ENCODE results near the gene ISCA2. TPM values are rescaled to one million over a fixed set of nuclear protein-coding genes. Genes with fewer than 3 reads are reported as not detected.

Gene ISCA2
- total and polyA plus RNA-seq, 4 experiments from 2014 or later, result 31.3 to 83.1 (median 47.4) TPM

GRCh38 chr14:74519316-74520074 lies 25.9 kb downstream of the ISCA2 start:
- Mint-ChIP-seq H3K36me3 (no peaks in the 10 kb centered on the region), H3K9me3 (no peaks in the 10 kb centered on the region), H3K4me1 (peaks cover 0 to 11% (median 5%) of the 10 kb centered on the region in 4 donors), H3K4me3 (no peak overlapping the region), H3K27me3 (peaks cover 0 to 6% of the 10 kb centered on the region in 2 donors), H3K27ac (no peak overlapping the region)
- Histone ChIP-seq H3K36me3 (ENCODE audit: insufficient read depth, low read length) (no peaks in the 10 kb centered on the region), H3K27me3 (ENCODE audit: insufficient read depth, low read length) (no peaks in the 10 kb centered on the region), H3K4me1 (ENCODE audit: insufficient read depth, low read length) (peaks cover 4% of the 10 kb centered on the region), H3K27ac (ENCODE audit: low read depth, low read length) (no peak overlapping the region), H3K4me3 (ENCODE audit: low read length in 2 of 2) (no peak overlapping the region), H3K9me3 (ENCODE audit: control insufficient read depth in 1 of 2, low read length in 2 of 2) (no peaks in the 10 kb centered on the region)
- POLR2A ChIA-PET (ENCODE audit: partially characterized antibody), result no interaction called here
- no peak for DNase-seq
- intact Hi-C loops (cut with micrococcal nuclease), result no loop called here
- CTCF ChIA-PET (ENCODE audit: partially characterized antibody), result no interaction called here

DNA sequence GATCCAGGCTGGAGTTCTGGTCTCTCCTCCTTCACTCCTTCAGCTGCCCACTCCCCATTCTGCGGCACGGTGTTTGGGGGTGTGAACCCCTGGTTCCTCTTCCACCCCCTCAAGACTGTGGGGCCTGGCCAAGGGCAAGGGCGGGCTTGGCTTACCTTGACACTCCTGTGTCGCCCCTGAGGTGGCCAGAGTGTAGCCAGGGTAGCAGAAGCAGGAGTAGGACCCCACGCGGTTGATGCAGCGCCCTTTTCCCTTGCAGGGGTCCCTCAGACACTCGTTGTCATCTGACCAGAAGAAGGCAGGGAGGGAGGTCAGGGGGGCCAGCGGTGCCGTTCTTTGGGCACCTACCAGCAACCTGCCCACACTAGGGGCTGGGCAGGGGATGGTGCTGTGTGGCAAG lies 28.2 kb downstream of the ISCA2 start:
- Histone ChIP-seq H3K27me3 (ENCODE audit: insufficient read depth, low read length) (no peaks in the 10 kb centered on the region), H3K36me3 (ENCODE audit: insufficient read depth, low read length) (no peaks in the 10 kb centered on the region), H3K4me1 (ENCODE audit: insufficient read depth, low read length) (no peaks in the 10 kb centered on the region), H3K9me3 (ENCODE audit: control insufficient read depth in 1 of 2, low read length in 2 of 2) (no peaks in the 10 kb centered on the region), H3K4me3 (ENCODE audit: low read length in 2 of 2) (no peak overlapping the region), H3K27ac (ENCODE audit: low read depth, low read length) (no peak overlapping the region)
- H3K4me1 Mint-ChIP-seq, result peaks cover 0 to 3% (median 0%) of the 10 kb centered on the region in 4 donors
- H3K4me3 Mint-ChIP-seq, result no peak overlapping the region
- H3K27me3 Mint-ChIP-seq, result peaks cover 0 to 3% of the 10 kb centered on the region in 2 donors
- no peak overlapping the region for H3K27ac Mint-ChIP-seq
- H3K9me3 Mint-ChIP-seq, result no peaks in the 10 kb centered on the region
- CTCF ChIA-PET (ENCODE audit: partially characterized antibody), result no interaction called here
- no peaks in the 10 kb centered on the region for H3K36me3 Mint-ChIP-seq
- intact Hi-C loops (cut with micrococcal nuclease), result no loop called here
- POLR2A ChIA-PET (ENCODE audit: partially characterized antibody), result no interaction called here
- DNase-seq, result no peak

GRCh38 chr14:74522740-74523139 lies 29.2 kb downstream of the ISCA2 start:
- no peak overlapping the region for H3K27ac ChIP-seq (ENCODE audit: low read depth, low read length)
- Mint-ChIP-seq H3K4me1 (peaks cover 0 to 3% (median 0%) of the 10 kb centered on the region in 4 donors), H3K27ac (no peak overlapping the region), H3K9me3 (no peaks in the 10 kb centered on the region), H3K36me3 (no peaks in the 10 kb centered on the region), H3K27me3 (peaks cover 0 to 3% of the 10 kb centered on the region in 2 donors), H3K4me3 (no peak overlapping the region)
- DNase-seq, result no peak
- intact Hi-C loops (cut with micrococcal nuclease), result no loop called here
- H3K9me3 ChIP-seq (ENCODE audit: control insufficient read depth in 1 of 2, low read length in 2 of 2), result no peaks in the 10 kb centered on the region
- H3K4me3 ChIP-seq (ENCODE audit: low read length in 2 of 2), result no peak overlapping the region
- H3K4me1 ChIP-seq (ENCODE audit: insufficient read depth, low read length), result no peaks in the 10 kb centered on the region
- no peaks in the 10 kb centered on the region for H3K36me3 ChIP-seq (ENCODE audit: insufficient read depth, low read length)
- POLR2A ChIA-PET (ENCODE audit: partially characterized antibody), result no interaction called here
- CTCF ChIA-PET (ENCODE audit: partially characterized antibody), result no interaction called here
- no peaks in the 10 kb centered on the region for H3K27me3 ChIP-seq (ENCODE audit: insufficient read depth, low read length)

GRCh38 chr14:74524076-74524811 lies 30.7 kb downstream of the ISCA2 start:
- H3K27ac ChIP-seq (ENCODE audit: low read depth, low read length), result no peak overlapping the region
- peaks cover 0 to 3% (median 0%) of the 10 kb centered on the region in 4 donors for H3K4me1 Mint-ChIP-seq
- H3K27me3 ChIP-seq (ENCODE audit: insufficient read depth, low read length), result no peaks in the 10 kb centered on the region
- no peak overlapping the region for H3K27ac Mint-ChIP-seq
- DNase-seq, result no peak
- peaks cover 0 to 3% of the 10 kb centered on the region in 2 donors for H3K27me3 Mint-ChIP-seq
- no peaks in the 10 kb centered on the region for H3K9me3 Mint-ChIP-seq
- H3K36me3 ChIP-seq (ENCODE audit: insufficient read depth, low read length), result no peaks in the 10 kb centered on the region
- H3K4me1 ChIP-seq (ENCODE audit: insufficient read depth, low read length), result no peaks in the 10 kb centered on the region
- H3K9me3 ChIP-seq (ENCODE audit: control insufficient read depth in 1 of 2, low read length in 2 of 2), result no peaks in the 10 kb centered on the region
- ChIA-PET CTCF (ENCODE audit: partially characterized antibody) (no interaction called here), POLR2A (ENCODE audit: partially characterized antibody) (no interaction called here)
- no peak overlapping the region for H3K4me3 Mint-ChIP-seq
- H3K4me3 ChIP-seq (ENCODE audit: low read length in 2 of 2), result no peak overlapping the region
- no peaks in the 10 kb centered on the region for H3K36me3 Mint-ChIP-seq
- intact Hi-C loops (cut with micrococcal nuclease), result no loop called here

DNA sequence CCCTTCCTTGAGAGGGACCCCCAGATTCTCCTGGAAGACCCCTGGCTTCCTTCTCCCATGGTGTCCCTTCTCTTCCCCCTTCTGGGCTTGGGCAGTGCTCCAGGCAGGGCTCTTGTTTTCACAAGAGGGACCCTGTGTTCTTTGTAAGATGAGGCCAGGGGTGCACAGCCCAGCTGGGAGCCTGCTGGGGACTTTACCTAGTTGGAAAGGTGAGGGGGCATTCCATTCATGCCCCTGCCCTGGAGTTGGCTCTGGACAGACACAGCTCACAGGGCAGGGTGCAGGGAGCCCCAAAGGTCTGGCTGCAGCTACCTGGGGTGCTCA lies 31.2 kb downstream of the ISCA2 start:
- no peaks in the 10 kb centered on the region for H3K4me1 ChIP-seq (ENCODE audit: insufficient read depth, low read length)
- H3K27ac Mint-ChIP-seq, result no peak overlapping the region
- no peaks in the 10 kb centered on the region for H3K36me3 Mint-ChIP-seq
- CTCF ChIA-PET (ENCODE audit: partially characterized antibody), result no interaction called here
- H3K9me3 Mint-ChIP-seq, result no peaks in the 10 kb centered on the region
- H3K36me3 ChIP-seq (ENCODE audit: insufficient read depth, low read length), result no peaks in the 10 kb centered on the region
- H3K4me3 ChIP-seq (ENCODE audit: low read length in 2 of 2), result no peak overlapping the region
- H3K4me3 Mint-ChIP-seq, result no peak overlapping the region
- no peaks in the 10 kb centered on the region for H3K9me3 ChIP-seq (ENCODE audit: control insufficient read depth in 1 of 2, low read length in 2 of 2)
- DNase-seq, result no peak
- POLR2A ChIA-PET (ENCODE audit: partially characterized antibody), result no interaction called here
- no peaks in the 10 kb centered on the region for H3K27me3 ChIP-seq (ENCODE audit: insufficient read depth, low read length)
- H3K27me3 Mint-ChIP-seq, result peaks cover 0 to 3% of the 10 kb centered on the region in 2 donors
- intact Hi-C loops (cut with micrococcal nuclease), result no loop called here
- peaks cover 0 to 3% (median 0%) of the 10 kb centered on the region in 4 donors for H3K4me1 Mint-ChIP-seq
- no peak overlapping the region for H3K27ac ChIP-seq (ENCODE audit: low read depth, low read length)

DNA sequence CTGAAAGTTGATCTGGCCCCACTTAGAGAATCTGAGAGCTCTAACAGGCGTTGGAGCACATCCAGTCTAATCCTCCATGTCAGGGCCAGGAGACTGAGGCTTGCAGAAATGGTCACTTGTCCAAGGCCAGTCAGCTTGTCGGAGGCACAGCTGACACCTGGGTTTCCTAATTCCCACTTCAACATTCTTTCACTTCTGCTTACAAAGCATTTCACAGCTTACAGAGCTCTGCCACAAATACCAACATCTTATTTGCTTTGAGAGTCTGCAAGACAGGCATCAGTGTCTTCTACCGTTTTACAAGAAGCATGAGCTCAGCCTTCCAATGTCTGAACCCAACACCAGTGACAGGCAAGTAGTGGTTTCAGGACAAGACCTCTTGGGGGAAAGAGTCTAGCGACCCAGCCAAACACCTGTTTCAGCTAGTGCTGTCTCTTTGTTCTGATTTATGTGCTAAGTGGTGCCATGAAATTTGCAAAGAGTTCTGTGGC lies 31.8 kb downstream of the ISCA2 start:
- Histone ChIP-seq H3K4me3 (ENCODE audit: low read length in 2 of 2) (no peak overlapping the region), H3K27ac (ENCODE audit: low read depth, low read length) (no peak overlapping the region), H3K27me3 (ENCODE audit: insufficient read depth, low read length) (no peaks in the 10 kb centered on the region), H3K9me3 (ENCODE audit: control insufficient read depth in 1 of 2, low read length in 2 of 2) (no peaks in the 10 kb centered on the region), H3K36me3 (ENCODE audit: insufficient read depth, low read length) (no peaks in the 10 kb centered on the region), H3K4me1 (ENCODE audit: insufficient read depth, low read length) (no peaks in the 10 kb centered on the region)
- Mint-ChIP-seq H3K4me3 (no peak overlapping the region), H3K27ac (peak overlapping the region in 1 of 7 donors; percentile 65), H3K9me3 (no peaks in the 10 kb centered on the region), H3K36me3 (no peaks in the 10 kb centered on the region), H3K4me1 (peaks cover 0 to 3% (median 0%) of the 10 kb centered on the region in 4 donors), H3K27me3 (peaks cover 0 to 3% of the 10 kb centered on the region in 2 donors)
- intact Hi-C loops (cut with micrococcal nuclease), result no loop called here
- no peak for DNase-seq
- POLR2A ChIA-PET (ENCODE audit: partially characterized antibody), result no interaction called here
- CTCF ChIA-PET (ENCODE audit: partially characterized antibody), result interaction anchor here (1.1 kb wide), 1 partner anchor 12 kb away, joined by 3 read pairs; no protein-coding TSS in a partner anchor

GRCh38 chr14:74526854-74527585 lies 33.5 kb downstream of the ISCA2 start:
- peaks cover 0 to 3% (median 0%) of the 10 kb centered on the region in 4 donors for H3K4me1 Mint-ChIP-seq
- no peak overlapping the region for H3K4me3 Mint-ChIP-seq
- Histone ChIP-seq H3K36me3 (ENCODE audit: insufficient read depth, low read length) (no peaks in the 10 kb centered on the region), H3K27ac (ENCODE audit: low read depth, low read length) (no peak overlapping the region), H3K27me3 (ENCODE audit: insufficient read depth, low read length) (no peaks in the 10 kb centered on the region), H3K9me3 (ENCODE audit: control insufficient read depth in 1 of 2, low read length in 2 of 2) (no peaks in the 10 kb centered on the region), H3K4me1 (ENCODE audit: insufficient read depth, low read length) (no peaks in the 10 kb centered on the region), H3K4me3 (ENCODE audit: low read length in 2 of 2) (no peak overlapping the region)
- H3K36me3 Mint-ChIP-seq, result no peaks in the 10 kb centered on the region
- DNase-seq, result no peak
- no peak overlapping the region for H3K27ac Mint-ChIP-seq
- ChIA-PET CTCF (ENCODE audit: partially characterized antibody) (interaction anchor here (1.1 kb wide), 1 partner anchor 9 kb away, joined by 3 read pairs; no protein-coding TSS in a partner anchor), POLR2A (ENCODE audit: partially characterized antibody) (no interaction called here)
- intact Hi-C loops (cut with micrococcal nuclease), result no loop called here
- no peaks in the 10 kb centered on the region for H3K9me3 Mint-ChIP-seq
- peaks cover 0 to 3% of the 10 kb centered on the region in 2 donors for H3K27me3 Mint-ChIP-seq
